Activated effector memory CD4-positive, alpha-beta T cell treated with anti-CD3 and anti-CD28 coated beads, Interleukin-2, amount 50 U/mL, for 16 hours (primary cell): ENCODE measurements around the gene NPTN.

Experiments used
- DNase-seq: peaks from one replicate; pipeline ENCODE4 v3.0.0-alpha.2; 2020

Gene NPTN

GRCh38 chr15:73631915-73632669 is 1.1 kb downstream of the NPTN start:
- DNase-seq = peak; percentile 63

DNA sequence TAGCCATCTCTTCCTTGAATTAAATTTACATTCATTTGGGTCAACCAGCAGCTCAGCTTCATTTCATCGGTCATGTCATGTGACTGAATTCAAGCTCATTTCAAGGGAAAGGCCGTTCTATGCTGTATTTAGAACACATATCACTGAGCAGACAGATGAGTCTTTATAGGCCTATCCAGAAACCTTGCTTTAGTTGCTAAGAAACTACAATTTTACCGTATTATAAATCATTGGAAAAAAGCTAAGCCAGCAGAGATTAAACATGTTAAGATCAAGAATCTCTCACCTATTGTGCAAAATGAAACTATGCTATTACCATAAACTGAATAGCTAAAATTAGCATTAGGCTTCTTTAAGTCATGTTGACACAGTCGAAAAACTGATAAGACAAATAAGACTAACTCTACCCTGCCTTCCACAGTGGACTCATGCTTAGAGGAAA is 2.2 kb downstream of the NPTN start:
- DNase-seq = no peak

GRCh38 chr15:73629798-73630429 is 3.3 kb downstream of the NPTN start:
- no peak for DNase-seq

DNA sequence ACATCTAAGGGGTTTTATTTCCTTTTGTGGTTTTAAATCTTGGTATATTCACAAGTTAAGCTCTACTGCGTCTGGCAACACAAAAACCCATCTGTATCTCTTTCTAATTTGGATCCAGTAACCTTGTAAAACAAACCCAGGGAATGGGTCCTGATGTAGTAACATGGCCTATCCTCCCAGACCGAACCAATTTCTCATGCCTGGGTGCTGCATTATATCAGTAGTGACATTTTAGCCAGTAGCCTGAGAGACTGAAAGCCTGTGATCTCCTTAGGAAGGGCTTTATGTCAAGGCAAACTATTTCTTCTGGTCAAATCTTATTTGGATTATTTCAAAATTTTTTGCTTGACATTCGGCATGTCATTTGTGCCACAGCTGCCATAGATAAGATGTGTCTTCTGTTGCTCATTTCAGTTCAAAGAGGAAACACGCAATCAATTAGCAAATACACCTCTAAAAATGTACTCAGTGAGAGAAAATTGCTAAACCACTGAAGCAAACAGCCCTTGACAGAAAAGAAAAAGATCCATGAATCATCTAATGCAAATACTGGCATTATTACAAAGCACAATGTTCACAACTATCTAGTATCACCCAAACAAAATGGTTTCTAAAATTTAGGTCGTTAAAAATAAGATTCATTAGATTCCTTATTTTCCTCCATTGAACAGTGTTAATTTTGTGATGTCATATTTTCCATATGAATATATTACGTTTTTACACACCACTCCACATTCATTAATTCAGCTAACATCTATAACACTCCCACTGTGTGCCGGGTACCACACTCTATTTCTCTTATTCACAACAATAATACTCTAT is 4.0 kb downstream of the NPTN start:
- DNase-seq = no peak

GRCh38 chr15:73628102-73628501 is 5.1 kb downstream of the NPTN start:
- DNase-seq = no peak

- no peak for DNase-seq
Measured at GRCh38 chr15:73626072-73626471, 7.1 kb downstream of the NPTN start.

DNA sequence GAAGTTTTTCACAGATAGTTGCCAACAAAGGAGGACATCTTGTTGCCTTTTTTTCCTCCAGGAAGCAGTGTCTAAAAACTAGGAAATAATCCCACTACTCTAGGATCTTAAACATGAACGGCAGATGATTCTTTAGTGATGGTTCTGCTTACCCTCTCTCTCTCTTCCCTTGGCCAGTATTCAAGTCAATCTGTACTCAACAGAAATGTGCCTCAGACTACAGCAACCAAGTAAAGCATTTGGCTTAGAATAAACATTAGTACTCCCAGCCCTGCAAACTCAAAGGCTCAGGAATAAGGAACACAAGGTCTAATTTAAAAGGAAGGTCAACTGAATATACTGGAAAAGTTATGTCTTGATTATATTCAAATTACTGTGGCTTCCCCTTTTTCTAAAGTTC is 8.7 kb downstream of the NPTN start:
- DNase-seq = no peak

DNA sequence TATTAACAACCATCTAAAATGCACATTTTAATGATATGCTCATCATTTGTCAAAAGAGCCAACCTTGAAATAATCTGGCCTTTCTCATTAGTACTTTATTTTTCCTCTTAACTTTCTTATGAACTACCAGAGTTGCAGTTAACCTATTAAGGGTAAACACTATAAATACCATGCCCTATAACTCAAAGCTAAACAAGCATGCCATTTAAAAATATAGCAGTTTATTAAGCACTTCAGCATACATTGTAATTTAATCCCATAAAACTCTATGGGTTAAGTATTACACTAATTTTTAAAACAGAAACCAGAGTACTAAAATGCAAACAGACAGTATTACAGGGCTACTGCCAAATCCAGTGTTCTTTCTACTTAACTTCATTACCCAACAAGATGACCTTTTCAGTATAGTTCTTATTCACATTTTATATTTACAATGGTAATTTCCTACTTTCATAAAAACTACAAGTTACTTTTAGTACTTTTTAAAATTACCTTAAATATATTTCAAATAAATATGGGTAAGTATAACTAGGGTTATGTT is 11.8 kb downstream of the NPTN start:
- no peak for DNase-seq

DNA sequence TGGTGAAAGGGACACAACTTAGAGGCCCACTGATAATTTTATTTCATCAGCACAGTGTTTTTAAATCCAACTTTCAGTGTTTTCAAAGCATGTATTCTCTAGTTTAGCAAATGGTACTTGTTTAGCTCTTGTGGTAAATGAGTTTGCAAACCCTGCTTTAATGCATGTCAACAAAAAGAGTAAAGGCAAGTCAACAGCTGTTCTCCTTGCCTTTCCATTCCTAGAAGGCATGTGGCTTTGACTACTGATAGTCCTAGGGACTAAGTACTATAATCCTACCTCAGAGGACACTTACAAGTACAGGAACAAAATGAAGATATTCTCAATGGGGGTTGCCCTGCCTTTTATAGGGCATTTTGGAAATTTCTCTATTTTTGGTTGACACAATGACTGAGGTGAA is 13.1 kb downstream of the NPTN start:
- no peak for DNase-seq

DNA sequence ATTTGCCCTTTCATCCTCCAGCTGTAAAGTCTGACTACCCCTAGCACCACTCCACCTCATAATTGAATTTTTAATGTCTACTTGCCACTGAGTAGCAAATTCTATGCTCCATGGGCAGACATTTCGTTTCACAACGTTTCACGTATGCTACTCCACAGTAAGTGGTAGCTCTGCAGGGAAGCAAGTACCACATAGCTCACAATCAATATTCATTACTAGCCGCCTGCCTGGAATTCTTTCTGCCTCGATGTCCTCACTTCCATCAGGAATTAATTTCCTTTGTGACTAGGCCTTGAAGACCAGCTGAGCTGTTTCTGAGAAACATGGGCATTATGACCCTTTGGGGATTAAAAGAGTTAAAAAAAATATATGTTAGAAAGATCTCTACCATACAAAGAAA is 15.3 kb downstream of the NPTN start:
- no peak for DNase-seq

DNA sequence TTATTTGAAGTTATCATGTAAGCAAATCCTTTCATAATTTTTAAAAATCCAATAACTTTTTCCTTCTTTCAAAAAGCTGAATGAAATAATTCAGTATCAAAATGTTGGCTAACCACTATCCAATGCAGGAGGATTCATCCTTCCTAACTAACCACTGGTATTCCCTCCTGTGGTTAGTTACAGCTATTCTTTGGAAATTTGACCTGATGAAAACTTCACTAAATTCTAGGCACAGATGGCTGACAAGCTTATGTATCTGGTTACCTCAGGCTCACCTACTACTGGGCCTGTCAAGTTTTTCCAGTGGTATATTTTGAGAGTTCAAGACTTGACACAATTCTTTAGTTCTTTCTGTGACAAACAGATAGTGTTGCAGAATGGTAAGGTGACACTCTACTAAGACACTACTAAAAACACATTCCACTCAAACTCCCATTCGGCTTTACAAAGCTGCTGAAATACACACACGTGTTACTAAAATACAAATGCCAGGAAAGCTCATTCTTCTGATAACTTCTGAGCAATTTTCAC is 15.8 kb downstream of the NPTN start:
- no peak for DNase-seq

DNA sequence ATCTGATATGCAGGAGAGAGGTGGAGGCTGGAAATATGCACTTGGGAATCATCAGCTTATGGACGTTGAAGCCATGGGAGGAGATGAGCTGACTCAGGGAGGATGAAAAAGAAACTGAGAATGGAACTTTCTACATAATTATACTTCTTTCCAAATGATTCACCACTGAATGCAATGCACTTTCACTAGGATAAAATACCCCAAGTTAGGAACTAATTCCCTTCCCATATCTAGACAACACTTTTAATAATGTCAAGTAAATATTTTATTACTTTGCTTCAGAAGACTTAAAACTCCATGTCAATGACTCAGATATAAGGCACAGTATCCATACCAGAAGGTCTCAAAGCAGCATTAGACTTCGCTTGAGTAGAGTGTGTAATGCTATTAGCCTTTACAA is 24.2 kb downstream of the NPTN start:
- no peak for DNase-seq

GRCh38 chr15:73608475-73608874 is 24.7 kb downstream of the NPTN start:
- DNase-seq = no peak

DNA sequence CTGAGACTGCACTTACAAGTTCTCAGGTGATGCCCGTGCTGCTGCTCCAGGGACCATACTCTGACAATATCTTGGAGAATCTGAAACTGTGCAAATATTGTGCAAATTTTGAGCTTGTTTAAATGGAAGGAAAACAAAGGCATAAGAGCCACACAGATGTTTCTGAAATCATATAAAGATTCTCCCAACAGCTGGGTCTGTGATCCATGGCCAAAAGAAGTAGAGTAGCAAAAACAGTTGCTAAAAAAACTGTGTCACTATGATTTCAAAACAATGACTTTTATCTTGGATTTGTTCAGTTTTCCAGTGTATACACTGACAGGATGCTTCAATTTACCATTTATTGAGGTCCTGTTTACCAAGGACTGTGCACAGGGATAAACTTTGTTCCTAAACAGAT is 25.3 kb downstream of the NPTN start:
- DNase-seq = no peak

DNA sequence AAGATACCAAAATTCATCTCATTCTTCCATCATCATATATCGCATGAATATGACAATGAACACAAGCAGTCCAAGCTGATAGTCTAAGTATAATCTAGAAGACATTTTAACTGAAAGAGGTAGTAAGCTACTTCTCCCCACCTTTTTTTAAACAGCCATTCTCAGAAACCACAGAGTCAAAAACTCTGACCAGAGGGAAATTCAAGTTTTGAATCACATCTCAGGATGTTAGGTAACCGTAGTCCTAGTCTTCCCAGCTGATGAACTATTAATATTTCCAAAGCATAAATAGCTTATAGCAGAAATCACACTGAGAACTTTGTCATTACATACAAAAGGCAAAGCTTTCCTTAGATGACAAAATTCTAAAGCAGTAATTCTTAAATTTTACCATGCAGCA is 25.8 kb downstream of the NPTN start:
- DNase-seq = no peak

GRCh38 chr15:73605759-73606436 is 27.3 kb downstream of the NPTN start:
- no peak for DNase-seq

DNA sequence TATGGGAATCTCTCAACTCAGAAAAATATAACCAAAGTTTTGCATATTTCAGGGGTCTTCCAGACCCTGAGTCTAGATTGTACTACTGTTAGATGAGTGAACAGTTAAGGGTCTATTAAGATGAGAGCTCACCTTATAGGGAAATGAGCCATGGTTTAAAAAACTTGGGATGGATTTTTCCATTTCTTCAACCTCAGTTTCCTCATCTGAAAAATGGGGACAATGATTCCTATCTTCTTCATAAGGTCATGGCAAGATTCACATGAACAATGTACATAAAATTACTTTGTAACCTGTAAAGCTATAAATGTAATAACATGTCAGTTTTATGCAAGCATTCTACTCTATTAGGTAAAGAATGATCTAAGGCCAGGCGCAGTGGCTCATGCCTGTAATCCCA is 28.7 kb downstream of the NPTN start:
- DNase-seq = no peak

DNA sequence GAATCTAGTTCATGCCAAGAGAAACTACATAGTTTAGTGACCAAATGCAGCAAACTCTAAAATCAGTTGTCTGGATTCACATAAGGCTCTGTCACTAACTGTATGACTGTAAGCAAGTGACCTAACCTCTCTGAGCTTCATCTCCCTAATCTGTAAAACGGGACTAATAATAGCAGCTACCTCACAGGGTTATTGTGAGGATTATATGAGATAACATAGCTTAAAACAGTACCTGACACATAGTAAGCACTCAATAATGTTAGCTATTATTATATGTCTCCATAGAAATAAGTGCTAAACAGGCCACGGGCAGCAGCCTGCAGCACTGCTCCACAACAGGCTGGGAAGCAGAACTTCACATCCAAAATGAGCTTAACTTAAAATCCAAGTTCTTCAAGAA is 30.2 kb downstream of the NPTN start:
- DNase-seq = no peak

GRCh38 chr15:73602446-73602843 is 30.7 kb downstream of the NPTN start:
- no peak for DNase-seq

- no peak for DNase-seq
Measured at GRCh38 chr15:73601451-73602445, 31.4 kb downstream of the NPTN start.
